Transverse colon (tissue), 3 donors: ENCODE results near the gene DENND1A.

ENCODE experiments used
- EP300 ChIP-seq: sonication (generic); formaldehyde crosslinking; IDR thresholded peaks from one replicate; pipeline ENCODE4 v1.6.1; 2017; ENCODE audit warnings: antibody characterized with exemption, low read depth
- POLR2A ChIP-seq: fragments of 450-650 bp; IDR thresholded peaks from one replicate; pipeline ENCODE4 v1.6.1; 2016; ENCODE audit warnings: antibody characterized with exemption, mild to moderate bottlenecking, moderate library complexity
- TF ChIP-seq, protein P1 (sequence below), 5 experiments: fragments of 200-600 bp in 3 of 5; fragments of 450-650 bp in 2 of 5; sonication (generic) in 3 of 5; IDR thresholded peaks; 1 replicate in 2 of 5; 2 replicates in 3 of 5; pipeline ENCODE4 v1.5.1; 2016 to 2017; ENCODE audit warnings: antibody characterized with exemption in 5 of 5, inconsistent platforms in 3 of 5, mild to moderate bottlenecking in 2 of 5, moderate library complexity in 1 of 5

DNA sequence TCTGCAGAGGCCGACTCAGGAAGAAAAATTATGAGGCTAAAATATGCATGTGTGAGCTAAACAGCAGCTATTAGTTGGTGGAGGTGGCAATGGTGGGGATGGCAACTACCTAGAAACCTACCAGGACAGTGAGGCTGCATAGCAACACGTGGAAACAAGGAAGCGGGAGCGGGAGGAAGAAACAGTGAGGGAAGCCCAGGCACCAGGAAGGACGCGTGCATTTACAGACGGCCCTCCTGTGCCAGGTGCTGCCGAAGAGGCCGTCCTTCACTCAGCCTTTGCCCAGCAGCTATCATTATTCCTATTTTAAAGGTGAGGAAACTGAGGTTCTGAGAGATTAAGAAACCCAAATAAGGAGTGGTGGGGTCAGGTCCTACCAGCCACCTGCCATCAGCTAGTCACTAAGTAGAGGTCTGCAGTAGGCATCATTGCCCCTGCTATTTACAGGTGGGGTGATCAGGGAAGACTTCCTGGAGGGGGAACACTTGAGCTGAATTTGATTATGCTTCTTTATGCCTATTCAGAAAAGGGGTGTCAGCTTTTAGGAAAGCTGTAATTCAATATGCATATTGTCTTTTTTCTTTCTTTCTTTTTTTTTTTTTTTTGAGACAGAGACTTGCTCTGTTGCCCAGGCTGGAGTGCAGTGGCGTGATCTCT lies 448.6 kb downstream of the DENND1A start:
- no peak for TF ChIP-seq POLR2A
- TF ChIP-seq, protein P1, sequence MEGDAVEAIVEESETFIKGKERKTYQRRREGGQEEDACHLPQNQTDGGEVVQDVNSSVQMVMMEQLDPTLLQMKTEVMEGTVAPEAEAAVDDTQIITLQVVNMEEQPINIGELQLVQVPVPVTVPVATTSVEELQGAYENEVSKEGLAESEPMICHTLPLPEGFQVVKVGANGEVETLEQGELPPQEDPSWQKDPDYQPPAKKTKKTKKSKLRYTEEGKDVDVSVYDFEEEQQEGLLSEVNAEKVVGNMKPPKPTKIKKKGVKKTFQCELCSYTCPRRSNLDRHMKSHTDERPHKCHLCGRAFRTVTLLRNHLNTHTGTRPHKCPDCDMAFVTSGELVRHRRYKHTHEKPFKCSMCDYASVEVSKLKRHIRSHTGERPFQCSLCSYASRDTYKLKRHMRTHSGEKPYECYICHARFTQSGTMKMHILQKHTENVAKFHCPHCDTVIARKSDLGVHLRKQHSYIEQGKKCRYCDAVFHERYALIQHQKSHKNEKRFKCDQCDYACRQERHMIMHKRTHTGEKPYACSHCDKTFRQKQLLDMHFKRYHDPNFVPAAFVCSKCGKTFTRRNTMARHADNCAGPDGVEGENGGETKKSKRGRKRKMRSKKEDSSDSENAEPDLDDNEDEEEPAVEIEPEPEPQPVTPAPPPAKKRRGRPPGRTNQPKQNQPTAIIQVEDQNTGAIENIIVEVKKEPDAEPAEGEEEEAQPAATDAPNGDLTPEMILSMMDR (IDR thresholded peaks at IDR 0.05) = no peak
- TF ChIP-seq EP300 = no peak
